A673 (cell line): ENCODE results near the gene TMEM47. TPM values are rescaled to one million over a fixed set of nuclear protein-coding genes. Genes with fewer than 3 reads are reported as not detected.

ENCODE experiments used
- BruUV-seq: library from RNA; stranded (reverse); fragments of 400-500 nt; replicated peaks from 2 replicates; lab custom pipeline; 2021; lab: Mats Ljungman, UMichigan
- CTCF ChIA-PET: fragments of 300-600 bp; sonication (Branson Sonifier 250); formaldehyde crosslinking; loops from one replicate; lab custom pipeline; 2022; ENCODE audit warnings: antibody characterized with exemption; lab: Charles Lee
- POLR2A ChIA-PET: fragments of 300-600 bp; sonication (Branson Sonifier 250); formaldehyde crosslinking; loops from one replicate; lab custom pipeline; 2022; ENCODE audit warnings: antibody characterized with exemption; ENCODE audit not compliant: low non-redundant PET; lab: Charles Lee
- DNase-seq: peaks from one replicate; pipeline ENCODE4 v3.0.0-alpha.2; 2015; ENCODE audit warnings: low spot score
- H3K27ac ChIP-seq: fragments of 200-600 bp; sonication (generic); 2 replicates; pipeline ENCODE4 v1.5.1; 2016; ENCODE audit warnings: mixed run types, low read depth, mild to moderate bottlenecking, mixed read lengths, antibody characterized with exemption, low read length; ENCODE audit not compliant: poor library complexity, severe bottlenecking
- H3K27me3 ChIP-seq: fragments of 200-600 bp; sonication (generic); replicated peaks from 2 replicates; pipeline ENCODE4 v1.6.1; 2017; ENCODE audit warnings: mixed run types, low read depth, mild to moderate bottlenecking, mixed read lengths, antibody characterized with exemption, low read length; ENCODE audit not compliant: insufficient read depth, poor library complexity
- H3K36me3 ChIP-seq: fragments of 200-600 bp; sonication (generic); 2 replicates; pipeline ENCODE4 v1.6.1; 2016; ENCODE audit warnings: mixed run types, mild to moderate bottlenecking, mixed read lengths, antibody characterized with exemption, low read length; ENCODE audit not compliant: insufficient read depth, poor library complexity, severe bottlenecking
- H3K4me1 ChIP-seq: fragments of 200-600 bp; sonication (generic); 2 replicates; pipeline ENCODE4 v1.6.1; 2017; ENCODE audit warnings: mixed run types, mild to moderate bottlenecking, mixed read lengths, antibody characterized with exemption, low read length; ENCODE audit not compliant: insufficient read depth, poor library complexity, severe bottlenecking
- H3K4me3 ChIP-seq: fragments of 200-600 bp; sonication (generic); 2 replicates; pipeline ENCODE4 v1.5.1; 2016; ENCODE audit warnings: low read depth, mixed run types, mild to moderate bottlenecking, mixed read lengths, low read length; ENCODE audit not compliant: poor library complexity, severe bottlenecking
- H3K9me3 ChIP-seq: fragments of 200-600 bp; sonication (generic); 2 replicates; pipeline ENCODE4 v1.6.1; 2016; ENCODE audit warnings: mixed run types, low read depth, mild to moderate bottlenecking, mixed read lengths, antibody characterized with exemption, low read length; ENCODE audit not compliant: poor library complexity, severe bottlenecking
- CTCF ChIP-seq: fragments of 300-800, 200-600 bp; sonication (generic); conservative IDR thresholded peaks from 2 replicates; pipeline ENCODE4 v1.5.1; 2017; ENCODE audit warnings: low read depth, mild to moderate bottlenecking, antibody characterized with exemption, low read length, moderate library complexity, mixed read lengths
- EZH2 ChIP-seq: fragments of 200-600 bp; sonication (generic); IDR thresholded peaks from 2 replicates; pipeline ENCODE4 v1.6.1; 2017; ENCODE audit warnings: borderline replicate concordance, low read depth, mild to moderate bottlenecking, mixed read lengths, antibody characterized with exemption, low read length; ENCODE audit not compliant: poor library complexity, severe bottlenecking
- intact Hi-C: fragments of 100-400 bp; cut with micrococcal nuclease; formaldehyde crosslinking; loops from one replicate; pipeline ENCODE4 v1.10.0; 2022; ENCODE audit not compliant: unreplicated experiment
- total RNA-seq: library from RNA; stranded (reverse); gene quantifications from 2 replicates; pipeline ENCODE4 v1.2.3, GENCODE V29; 2021

TMEM47 gene
- total RNA-seq, 1 experiment from 2014 or later = 36.4 TPM

- no TSS peak for BruUV-seq
- peak overlapping the region; percentile 85 for H3K27ac ChIP-seq
- intact Hi-C loops = loop anchor here (1.0 to 10.0 kb wide), 4 partner anchors 72 to 1896 kb away; partner anchors contain the start of gene TMEM47
- TF ChIP-seq CTCF = no peak
- no peaks in the 10 kb centered on the region for H3K27me3 ChIP-seq
- DNase-seq = no peak
- ChIA-PET CTCF (no interaction called here), POLR2A (interaction anchor here (0.7 kb wide), 1 partner anchor 1818 kb away, joined by 4 read pairs; no protein-coding TSS in a partner anchor)
- H3K4me3 ChIP-seq = peak overlapping the region; percentile 23
- peaks cover 21% of the 10 kb centered on the region for H3K4me1 ChIP-seq
- no peaks in the 10 kb centered on the region for H3K36me3 ChIP-seq
- peaks cover 16% of the 10 kb centered on the region for H3K9me3 ChIP-seq
Observed at GRCh38 chrX:34584781-34585180, 72.3 kb downstream of the TMEM47 start.

- ChIA-PET POLR2A (no interaction called here), CTCF (no interaction called here)
- TF ChIP-seq EZH2 = no peak
- TF ChIP-seq CTCF = no peak
- no peaks in the 10 kb centered on the region for H3K9me3 ChIP-seq
- no peak overlapping the region for H3K4me3 ChIP-seq
- peaks cover 23% of the 10 kb centered on the region for H3K4me1 ChIP-seq
- intact Hi-C loops = loop anchor here (10.0 kb wide), 1 partner anchor 335 kb away; no protein-coding TSS in a partner anchor
- no peaks in the 10 kb centered on the region for H3K27me3 ChIP-seq
- no peaks in the 10 kb centered on the region for H3K36me3 ChIP-seq
- no TSS peak for BruUV-seq
- H3K27ac ChIP-seq = no peak overlapping the region
- DNase-seq = no peak
Observed at GRCh38 chrX:34580069-34580468, 77.0 kb downstream of the TMEM47 start.

GRCh38 chrX:34578237-34578636 is 78.8 kb downstream of the TMEM47 start:
- ChIA-PET CTCF (no interaction called here), POLR2A (no interaction called here)
- intact Hi-C loops = loop anchor here (5.0 to 10.0 kb wide), 2 partner anchors 211 to 1317 kb away; no protein-coding TSS in a partner anchor
- Histone ChIP-seq H3K9me3 (no peaks in the 10 kb centered on the region), H3K36me3 (no peaks in the 10 kb centered on the region), H3K4me3 (no peak overlapping the region), H3K4me1 (peaks cover 16% of the 10 kb centered on the region), H3K27me3 (no peaks in the 10 kb centered on the region), H3K27ac (no peak overlapping the region)
- DNase-seq = peak; percentile 76
- peak; percentile 71 for TF ChIP-seq CTCF
- TF ChIP-seq EZH2 = no peak
- BruUV-seq = no TSS peak
